ENCODE data around the gene NECTIN2. TPM values are rescaled to one million over a fixed set of nuclear protein-coding genes. Genes with fewer than 3 reads are reported as not detected.
"Not testable (repeated sequence)": the region's sequence is repeated elsewhere in the genome, so short reads cannot be mapped to it uniquely, and the experiment has no call there.

NECTIN2 gene
- total RNA-seq, 1 experiment from 2014 or later, result 91.5 TPM

DNA sequence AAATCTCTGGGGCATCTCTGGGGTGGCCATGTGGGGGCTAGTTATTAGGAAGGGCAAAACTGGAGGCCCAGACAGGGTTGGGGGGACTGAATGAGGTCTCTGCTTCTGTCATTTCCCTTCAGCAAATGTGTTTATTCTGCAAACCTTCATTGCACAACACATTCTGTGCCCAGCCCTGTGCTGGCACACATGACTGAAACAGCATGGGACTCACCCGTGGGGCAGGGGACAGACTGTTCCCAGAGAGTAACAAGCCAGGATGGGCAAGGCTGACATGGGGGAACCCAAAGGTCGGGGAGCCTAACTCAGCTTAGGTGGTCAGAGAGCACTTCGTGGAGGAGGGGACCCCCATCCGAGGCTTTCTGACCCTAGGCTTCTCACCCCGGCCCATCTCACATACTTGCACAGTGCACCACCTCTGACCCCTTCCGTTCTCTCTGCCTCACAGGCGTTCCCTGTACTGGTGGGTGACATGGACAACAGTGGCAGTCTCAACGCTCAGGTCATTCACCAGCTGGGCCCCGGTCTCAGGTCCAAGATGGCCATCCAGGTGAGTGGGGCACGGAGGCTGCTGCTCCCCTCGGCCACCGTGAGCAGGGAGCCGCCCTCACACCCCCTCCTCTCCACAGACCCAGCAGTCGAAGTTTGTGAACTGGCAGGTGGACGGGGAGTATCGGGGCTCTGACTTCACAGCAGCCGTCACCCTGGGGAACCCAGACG, 47.4 kb downstream of the NECTIN2 start:
- in situ Hi-C loops (cut with HindIII; ENCODE audit: low pct_unique_long_range_greater_than_20kb, low sequenced_read_pairs), result no loop called here
- no peak for DNase-seq (ENCODE audit: low read depth)

DNA sequence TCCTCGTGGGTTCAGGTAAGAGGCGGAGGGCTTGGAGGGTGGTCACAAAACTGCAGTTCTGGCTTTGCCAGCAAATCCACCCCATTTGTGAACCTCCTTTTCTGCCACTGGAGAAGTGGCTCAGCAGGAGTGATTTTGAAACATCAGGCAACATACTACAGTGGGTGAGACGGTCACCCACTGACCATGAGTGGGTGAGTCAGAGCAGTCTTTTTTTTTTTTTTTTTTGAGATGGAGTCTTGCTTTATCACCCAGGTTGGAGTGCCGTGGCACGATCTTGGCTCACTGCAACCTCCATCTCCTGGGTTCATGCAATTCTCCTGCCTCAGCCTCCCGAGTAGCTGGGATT, 47.9 kb downstream of the NECTIN2 start:
- in situ Hi-C loops (cut with HindIII; ENCODE audit: low pct_unique_long_range_greater_than_20kb, low sequenced_read_pairs), result no loop called here
- no peak for DNase-seq (ENCODE audit: low read depth)

DNA sequence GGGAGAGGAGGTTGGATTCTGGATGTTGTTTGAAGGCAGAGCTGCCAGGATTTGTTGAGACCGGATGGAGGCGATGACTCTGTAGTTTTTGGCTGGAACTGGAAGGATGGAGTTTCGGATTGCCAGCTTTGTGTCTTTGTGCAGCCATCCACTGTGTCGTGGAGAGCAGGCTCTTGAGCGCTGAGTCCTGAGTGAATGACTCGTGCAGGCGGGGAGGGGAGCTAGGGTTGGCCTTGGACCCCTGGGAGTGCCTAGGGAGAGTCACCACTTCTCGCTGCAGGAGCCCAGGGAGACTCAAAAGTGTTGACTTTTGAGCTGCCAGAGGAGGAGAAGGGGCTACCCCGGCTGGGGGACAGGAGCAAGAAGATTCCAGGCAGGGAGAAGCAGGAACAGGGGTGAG, 48.8 kb downstream of the NECTIN2 start:
- no peak for DNase-seq (ENCODE audit: low read depth)
- in situ Hi-C loops (cut with HindIII; ENCODE audit: low pct_unique_long_range_greater_than_20kb, low sequenced_read_pairs), result no loop called here

DNA sequence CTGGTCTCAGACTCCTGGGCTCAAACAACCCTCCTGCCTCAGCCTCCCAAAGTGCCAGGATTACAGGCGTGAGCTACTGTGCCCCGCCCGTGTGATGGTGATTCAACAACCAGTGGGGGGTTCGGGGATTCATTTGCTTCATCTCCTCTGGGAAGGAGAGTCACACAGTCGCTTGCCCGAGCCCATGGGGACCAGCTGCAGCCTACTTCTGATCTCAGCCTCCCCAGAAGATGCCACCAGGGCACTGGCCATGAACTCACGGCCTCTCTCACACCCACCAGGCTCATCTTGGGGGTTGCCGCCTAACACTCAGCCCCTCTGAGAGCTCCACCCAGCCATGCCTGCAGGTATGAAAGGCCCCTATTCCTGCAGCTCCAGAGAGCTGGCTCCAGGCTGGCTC, 51.7 kb downstream of the NECTIN2 start:
- no peak for DNase-seq (ENCODE audit: low read depth)
- in situ Hi-C loops (cut with HindIII; ENCODE audit: low pct_unique_long_range_greater_than_20kb, low sequenced_read_pairs), result no loop called here

DNA sequence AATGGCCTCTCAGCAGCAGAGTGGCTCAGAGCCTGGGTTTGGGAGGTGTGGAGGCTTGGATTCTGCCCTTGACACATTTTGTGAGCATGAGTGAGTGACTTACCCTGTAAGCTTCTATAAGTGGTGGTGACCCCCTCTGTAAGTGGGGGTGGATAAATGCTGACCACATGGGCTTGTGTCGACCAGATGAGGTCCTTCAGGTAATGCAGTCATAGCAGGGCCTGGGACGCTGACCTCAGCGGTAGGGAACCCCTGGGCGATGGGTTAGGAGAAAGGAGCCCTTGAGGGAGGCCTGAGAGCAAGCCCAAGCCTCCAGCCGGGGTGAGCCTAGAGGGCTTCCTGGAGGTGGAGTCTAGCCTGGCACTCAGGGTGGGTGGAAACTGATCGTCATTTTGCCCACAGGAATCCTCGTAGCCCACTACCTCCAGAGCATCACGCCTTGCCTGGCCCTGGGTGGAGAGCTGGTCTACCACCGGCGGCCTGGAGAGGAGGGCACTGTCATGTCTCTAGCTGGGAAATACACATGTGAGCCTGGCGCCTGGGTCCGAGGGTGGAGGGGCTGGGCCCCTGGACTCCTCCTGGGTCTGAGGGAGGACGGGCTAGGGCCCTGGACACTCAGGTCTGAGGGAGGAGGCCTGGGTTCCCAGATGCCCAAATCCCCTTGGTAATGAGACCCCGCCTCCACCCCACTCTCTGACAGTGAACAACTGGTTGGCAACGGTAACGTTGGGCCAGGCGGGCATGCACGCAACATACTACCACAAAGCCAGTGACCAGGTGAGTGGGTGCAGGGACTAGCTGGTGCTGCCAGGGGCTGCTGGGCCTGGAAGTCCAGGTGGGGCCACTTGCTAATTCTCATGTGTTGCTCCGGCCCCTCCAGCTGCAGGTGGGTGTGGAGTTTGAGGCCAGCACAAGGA, 54.5 kb downstream of the NECTIN2 start:
- in situ Hi-C loops (cut with HindIII; ENCODE audit: low pct_unique_long_range_greater_than_20kb, low sequenced_read_pairs), result no loop called here
- no peak for DNase-seq (ENCODE audit: low read depth)

DNA sequence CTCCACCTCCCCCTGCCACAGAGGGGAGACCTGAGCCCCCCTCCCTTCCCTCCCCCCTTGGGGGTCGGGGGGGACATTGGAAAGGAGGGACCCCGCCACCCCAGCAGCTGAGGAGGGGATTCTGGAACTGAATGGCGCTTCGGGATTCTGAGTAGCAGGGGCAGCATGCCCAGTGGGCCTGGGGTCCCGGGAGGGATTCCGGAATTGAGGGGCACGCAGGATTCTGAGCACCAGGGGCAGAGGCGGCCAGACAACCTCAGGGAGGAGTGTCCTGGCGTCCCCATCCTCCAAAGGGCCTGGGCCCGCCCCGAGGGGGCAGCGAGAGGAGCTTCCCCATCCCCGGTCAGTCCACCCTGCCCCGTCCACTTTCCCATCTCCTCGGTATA, 57.1 kb downstream of the NECTIN2 start:
- in situ Hi-C loops (cut with HindIII; ENCODE audit: low pct_unique_long_range_greater_than_20kb, low sequenced_read_pairs), result no loop called here
- DNase-seq (ENCODE audit: low read depth), result no peak

DNA sequence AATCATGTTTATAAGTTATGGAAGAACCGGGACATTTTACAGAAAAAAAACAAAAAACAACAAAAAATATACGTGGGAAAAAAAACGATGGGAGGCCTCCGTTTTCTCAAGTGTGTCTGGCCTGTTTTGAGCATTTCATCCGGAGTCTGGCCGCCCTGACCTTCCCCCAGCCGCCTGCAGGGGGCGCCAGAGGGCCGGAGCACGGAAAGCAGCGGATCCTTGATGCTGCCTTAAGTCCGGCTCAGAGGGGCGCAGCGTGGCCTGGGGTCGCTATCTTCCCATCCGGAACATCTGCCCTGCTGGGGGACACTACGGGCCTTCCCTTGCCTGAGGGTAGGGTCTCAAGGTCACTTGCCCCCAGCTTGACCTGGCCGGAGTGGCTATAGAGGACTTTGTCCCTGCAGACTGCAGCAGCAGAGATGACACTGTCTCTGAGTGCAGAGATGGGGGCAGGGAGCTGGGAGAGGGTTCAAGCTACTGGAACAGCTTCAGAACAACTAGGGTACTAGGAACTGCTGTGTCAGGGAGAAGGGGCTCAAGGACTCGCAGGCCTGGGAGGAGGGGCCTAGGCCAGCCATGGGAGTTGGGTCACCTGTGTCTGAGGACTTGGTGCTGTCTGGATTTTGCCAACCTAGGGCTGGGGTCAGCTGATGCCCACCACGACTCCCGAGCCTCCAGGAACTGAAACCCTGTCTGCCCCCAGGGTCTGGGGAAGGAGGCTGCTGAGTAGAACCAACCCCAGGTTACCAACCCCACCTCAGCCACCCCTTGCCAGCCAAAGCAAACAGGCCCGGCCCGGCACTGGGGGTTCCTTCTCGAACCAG, 57.7 kb downstream of the NECTIN2 start:
- DNase-seq (ENCODE audit: low read depth), result peak; percentile 77
- in situ Hi-C loops (cut with HindIII; ENCODE audit: low pct_unique_long_range_greater_than_20kb, low sequenced_read_pairs), result no loop called here

DNA sequence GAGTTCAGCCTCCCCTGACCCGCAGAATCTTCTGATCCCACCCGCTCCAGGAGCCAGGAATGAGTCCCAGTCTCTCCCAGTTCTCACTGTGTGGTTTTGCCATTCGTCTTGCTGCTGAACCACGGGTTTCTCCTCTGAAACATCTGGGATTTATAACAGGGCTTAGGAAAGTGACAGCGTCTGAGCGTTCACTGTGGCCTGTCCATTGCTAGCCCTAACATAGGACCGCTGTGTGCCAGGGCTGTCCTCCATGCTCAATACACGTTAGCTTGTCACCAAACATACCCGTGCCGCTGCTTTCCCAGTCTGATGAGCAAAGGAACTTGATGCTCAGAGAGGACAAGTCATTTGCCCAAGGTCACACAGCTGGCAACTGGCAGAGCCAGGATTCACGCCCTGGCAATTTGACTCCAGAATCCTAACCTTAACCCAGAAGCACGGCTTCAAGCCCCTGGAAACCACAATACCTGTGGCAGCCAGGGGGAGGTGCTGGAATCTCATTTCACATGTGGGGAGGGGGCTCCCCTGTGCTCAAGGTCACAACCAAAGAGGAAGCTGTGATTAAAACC, 58.4 kb downstream of the NECTIN2 start:
- in situ Hi-C loops (cut with HindIII; ENCODE audit: low pct_unique_long_range_greater_than_20kb, low sequenced_read_pairs), result no loop called here
- DNase-seq (ENCODE audit: low read depth), result no peak

DNA sequence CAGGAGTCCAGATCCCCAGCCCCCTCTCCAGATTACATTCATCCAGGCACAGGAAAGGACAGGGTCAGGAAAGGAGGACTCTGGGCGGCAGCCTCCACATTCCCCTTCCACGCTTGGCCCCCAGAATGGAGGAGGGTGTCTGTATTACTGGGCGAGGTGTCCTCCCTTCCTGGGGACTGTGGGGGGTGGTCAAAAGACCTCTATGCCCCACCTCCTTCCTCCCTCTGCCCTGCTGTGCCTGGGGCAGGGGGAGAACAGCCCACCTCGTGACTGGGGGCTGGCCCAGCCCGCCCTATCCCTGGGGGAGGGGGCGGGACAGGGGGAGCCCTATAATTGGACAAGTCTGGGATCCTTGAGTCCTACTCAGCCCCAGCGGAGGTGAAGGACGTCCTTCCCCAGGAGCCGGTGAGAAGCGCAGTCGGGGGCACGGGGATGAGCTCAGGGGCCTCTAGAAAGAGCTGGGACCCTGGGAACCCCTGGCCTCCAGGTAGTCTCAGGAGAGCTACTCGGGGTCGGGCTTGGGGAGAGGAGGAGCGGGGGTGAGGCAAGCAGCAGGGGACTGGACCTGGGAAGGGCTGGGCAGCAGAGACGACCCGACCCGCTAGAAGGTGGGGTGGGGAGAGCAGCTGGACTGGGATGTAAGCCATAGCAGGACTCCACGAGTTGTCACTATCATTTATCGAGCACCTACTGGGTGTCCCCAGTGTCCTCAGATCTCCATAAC, 59.5 kb downstream of the NECTIN2 start, which contains the start of gene APOE:
Gene APOE (plus strand): TSS at position 360 of the 724 bp plus-strand sequence. CDS start 829 bp downstream, outside the sequence.
- in situ Hi-C loops (cut with HindIII; ENCODE audit: low pct_unique_long_range_greater_than_20kb, low sequenced_read_pairs), result no loop called here
- no peak for DNase-seq (ENCODE audit: low read depth)

DNA sequence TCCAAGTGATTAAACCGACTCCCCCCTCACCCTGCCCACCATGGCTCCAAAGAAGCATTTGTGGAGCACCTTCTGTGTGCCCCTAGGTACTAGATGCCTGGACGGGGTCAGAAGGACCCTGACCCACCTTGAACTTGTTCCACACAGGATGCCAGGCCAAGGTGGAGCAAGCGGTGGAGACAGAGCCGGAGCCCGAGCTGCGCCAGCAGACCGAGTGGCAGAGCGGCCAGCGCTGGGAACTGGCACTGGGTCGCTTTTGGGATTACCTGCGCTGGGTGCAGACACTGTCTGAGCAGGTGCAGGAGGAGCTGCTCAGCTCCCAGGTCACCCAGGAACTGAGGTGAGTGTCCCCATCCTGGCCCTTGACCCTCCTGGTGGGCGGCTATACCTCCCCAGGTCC, 61.5 kb downstream of the NECTIN2 start:
- in situ Hi-C loops (cut with HindIII; ENCODE audit: low pct_unique_long_range_greater_than_20kb, low sequenced_read_pairs), result no loop called here

DNA sequence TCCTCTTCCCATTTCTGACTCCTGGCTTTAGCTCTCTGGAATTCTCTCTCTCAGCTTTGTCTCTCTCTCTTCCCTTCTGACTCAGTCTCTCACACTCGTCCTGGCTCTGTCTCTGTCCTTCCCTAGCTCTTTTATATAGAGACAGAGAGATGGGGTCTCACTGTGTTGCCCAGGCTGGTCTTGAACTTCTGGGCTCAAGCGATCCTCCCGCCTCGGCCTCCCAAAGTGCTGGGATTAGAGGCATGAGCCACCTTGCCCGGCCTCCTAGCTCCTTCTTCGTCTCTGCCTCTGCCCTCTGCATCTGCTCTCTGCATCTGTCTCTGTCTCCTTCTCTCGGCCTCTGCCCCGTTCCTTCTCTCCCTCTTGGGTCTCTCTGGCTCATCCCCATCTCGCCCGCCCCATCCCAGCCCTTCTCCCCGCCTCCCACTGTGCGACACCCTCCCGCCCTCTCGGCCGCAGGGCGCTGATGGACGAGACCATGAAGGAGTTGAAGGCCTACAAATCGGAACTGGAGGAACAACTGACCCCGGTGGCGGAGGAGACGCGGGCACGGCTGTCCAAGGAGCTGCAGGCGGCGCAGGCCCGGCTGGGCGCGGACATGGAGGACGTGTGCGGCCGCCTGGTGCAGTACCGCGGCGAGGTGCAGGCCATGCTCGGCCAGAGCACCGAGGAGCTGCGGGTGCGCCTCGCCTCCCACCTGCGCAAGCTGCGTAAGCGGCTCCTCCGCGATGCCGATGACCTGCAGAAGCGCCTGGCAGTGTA, 62.2 kb downstream of the NECTIN2 start:
- in situ Hi-C loops (cut with HindIII; ENCODE audit: low pct_unique_long_range_greater_than_20kb, low sequenced_read_pairs), result no loop called here
- DNase-seq (ENCODE audit: low read depth), result no peak

More for the DNA sequence above, 61.5 kb downstream of the NECTIN2 start:
- DNase-seq (ENCODE audit: low read depth), result no peak

DNA sequence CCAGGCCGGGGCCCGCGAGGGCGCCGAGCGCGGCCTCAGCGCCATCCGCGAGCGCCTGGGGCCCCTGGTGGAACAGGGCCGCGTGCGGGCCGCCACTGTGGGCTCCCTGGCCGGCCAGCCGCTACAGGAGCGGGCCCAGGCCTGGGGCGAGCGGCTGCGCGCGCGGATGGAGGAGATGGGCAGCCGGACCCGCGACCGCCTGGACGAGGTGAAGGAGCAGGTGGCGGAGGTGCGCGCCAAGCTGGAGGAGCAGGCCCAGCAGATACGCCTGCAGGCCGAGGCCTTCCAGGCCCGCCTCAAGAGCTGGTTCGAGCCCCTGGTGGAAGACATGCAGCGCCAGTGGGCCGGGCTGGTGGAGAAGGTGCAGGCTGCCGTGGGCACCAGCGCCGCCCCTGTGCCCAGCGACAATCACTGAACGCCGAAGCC, 62.8 kb downstream of the NECTIN2 start:
- DNase-seq (ENCODE audit: low read depth), result no peak
- in situ Hi-C loops (cut with HindIII; ENCODE audit: low pct_unique_long_range_greater_than_20kb, low sequenced_read_pairs), result no loop called here

DNA sequence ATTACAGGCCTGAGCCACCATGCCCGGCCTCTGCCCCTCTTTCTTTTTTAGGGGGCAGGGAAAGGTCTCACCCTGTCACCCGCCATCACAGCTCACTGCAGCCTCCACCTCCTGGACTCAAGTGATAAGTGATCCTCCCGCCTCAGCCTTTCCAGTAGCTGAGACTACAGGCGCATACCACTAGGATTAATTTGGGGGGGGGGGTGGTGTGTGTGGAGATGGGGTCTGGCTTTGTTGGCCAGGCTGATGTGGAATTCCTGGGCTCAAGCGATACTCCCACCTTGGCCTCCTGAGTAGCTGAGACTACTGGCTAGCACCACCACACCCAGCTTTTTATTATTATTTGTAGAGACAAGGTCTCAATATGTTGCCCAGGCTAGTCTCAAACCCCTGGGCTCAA, 63.7 kb downstream of the NECTIN2 start:
- in situ Hi-C loops (cut with HindIII; ENCODE audit: low pct_unique_long_range_greater_than_20kb, low sequenced_read_pairs), result no loop called here
- DNase-seq (ENCODE audit: low read depth), result no peak

DNA sequence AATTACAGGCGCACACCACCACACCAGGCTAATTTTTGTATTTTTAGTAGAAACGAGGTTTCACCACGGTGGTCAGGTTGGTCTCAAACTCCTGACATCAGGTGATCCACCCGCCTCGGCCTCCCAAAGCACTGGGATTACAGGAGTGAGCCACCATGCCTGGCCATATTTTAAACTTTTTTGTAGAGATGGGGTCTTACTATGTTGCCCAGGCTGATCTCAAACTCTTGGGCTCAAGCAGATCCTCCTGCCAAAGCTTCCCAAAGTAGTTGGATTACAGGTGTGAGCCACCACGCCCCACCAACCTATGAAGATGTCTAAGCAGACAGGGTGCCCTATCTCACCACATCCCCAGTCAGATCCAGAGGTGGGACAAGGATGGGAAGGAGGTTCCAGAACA, 65.8 kb downstream of the NECTIN2 start:
- in situ Hi-C loops (cut with HindIII; ENCODE audit: low pct_unique_long_range_greater_than_20kb, low sequenced_read_pairs); DNase-seq (ENCODE audit: low read depth): not testable (repeated sequence)

DNA sequence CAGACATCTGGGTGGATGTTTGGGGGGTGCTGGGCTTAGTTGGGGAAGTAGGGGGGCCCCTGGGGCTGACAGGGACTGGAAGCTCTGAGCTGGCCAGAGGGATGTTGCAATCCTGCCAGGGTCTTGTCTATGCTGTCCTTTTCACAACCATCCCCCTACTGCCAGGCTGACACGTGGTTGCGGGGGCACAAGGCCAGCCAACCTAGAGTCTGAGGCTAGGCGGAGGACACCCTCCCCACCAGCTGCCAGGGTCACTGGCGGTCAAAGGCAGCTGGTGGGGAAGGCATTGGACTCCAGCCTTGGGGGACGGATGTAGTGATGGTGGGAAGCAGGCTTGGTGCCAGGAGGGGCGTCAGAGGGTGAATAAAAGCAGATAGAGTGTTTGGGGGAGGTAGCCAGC, 66.8 kb downstream of the NECTIN2 start:
- no peak for DNase-seq (ENCODE audit: low read depth)
- in situ Hi-C loops (cut with HindIII; ENCODE audit: low pct_unique_long_range_greater_than_20kb, low sequenced_read_pairs), result no loop called here

DNA sequence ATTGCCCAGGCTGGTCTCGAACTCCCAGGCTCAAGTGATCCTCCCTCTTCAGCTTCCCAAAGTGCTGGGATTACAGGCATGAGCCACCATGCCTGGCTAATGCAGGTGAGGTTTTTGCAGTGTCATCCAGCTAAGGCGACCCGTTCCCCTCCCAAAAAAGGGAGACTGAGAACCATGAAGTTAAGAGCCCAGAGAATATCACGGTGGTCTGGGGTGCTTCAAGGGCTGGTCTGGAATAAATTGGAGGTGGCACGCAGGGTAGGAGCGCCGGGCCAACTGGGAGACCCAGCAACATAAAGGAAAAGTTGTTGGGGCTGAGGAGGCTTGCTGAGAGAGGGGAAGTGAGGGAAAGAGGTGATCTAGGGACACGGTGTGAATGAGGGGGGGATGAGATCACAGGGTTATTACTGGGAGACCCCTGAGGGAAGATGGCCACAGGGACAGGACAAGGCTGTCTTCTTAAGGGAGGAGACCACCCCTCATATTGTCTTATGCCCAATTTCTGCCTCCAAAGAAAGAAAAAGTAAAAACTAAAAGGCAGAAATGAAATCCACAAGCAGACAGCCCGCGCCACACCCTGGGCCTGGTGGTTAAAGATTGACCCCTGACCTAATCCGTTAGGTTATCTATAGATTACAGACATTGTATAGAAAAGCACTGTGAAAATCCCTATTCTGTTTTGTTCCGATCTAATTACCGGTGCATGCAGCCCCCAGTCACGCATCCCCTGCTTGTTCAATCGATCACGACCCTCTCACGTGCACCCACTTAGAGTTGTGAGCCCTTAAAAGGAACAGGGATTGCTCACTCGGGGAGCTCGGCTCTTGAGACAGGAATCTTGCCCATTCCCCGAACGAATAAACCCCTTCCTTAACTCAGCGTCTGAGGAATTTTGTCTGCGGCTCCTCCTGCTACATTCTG, 67.7 kb downstream of the NECTIN2 start:
- DNase-seq (ENCODE audit: low read depth); in situ Hi-C loops (cut with HindIII; ENCODE audit: low pct_unique_long_range_greater_than_20kb, low sequenced_read_pairs): not testable (repeated sequence)
